OCI-LY3 (cell line): ENCODE data around the gene STMN3.

Experiments used
- EZH2phosphoT487 ChIP-seq: fragments of 200-600 bp; shearing (Covaris generic); IDR thresholded peaks from 2 replicates; pipeline ENCODE4 v1.6.1; 2018; ENCODE audit warnings: antibody characterized with exemption, mixed run types, low read depth
- TF ChIP-seq, protein P1 (sequence below): fragments of 200-600, 300-600 bp; sonication (generic); IDR thresholded peaks from 2 replicates; pipeline ENCODE4 v1.5.1; 2014; ENCODE audit warnings: antibody characterized with exemption, low read length, low read depth

DNA sequence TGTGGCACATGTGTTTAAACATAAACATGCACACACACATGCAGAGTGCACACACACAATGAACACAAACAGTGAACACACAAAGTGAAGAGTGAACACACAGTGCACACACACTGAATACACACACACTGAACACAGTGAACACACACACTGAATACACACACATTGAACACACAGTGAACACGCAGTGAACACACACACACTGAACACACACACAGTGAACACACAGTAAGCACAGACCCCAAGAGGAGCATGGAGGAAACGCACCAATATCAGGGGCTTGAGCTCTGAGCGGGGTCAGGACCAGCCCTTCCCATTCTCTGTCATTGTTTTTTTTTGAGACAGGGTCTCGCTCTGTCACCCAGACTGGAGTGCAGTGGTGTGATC is 62.1 kb downstream of the STMN3 start:
- TF ChIP-seq, protein P1, sequence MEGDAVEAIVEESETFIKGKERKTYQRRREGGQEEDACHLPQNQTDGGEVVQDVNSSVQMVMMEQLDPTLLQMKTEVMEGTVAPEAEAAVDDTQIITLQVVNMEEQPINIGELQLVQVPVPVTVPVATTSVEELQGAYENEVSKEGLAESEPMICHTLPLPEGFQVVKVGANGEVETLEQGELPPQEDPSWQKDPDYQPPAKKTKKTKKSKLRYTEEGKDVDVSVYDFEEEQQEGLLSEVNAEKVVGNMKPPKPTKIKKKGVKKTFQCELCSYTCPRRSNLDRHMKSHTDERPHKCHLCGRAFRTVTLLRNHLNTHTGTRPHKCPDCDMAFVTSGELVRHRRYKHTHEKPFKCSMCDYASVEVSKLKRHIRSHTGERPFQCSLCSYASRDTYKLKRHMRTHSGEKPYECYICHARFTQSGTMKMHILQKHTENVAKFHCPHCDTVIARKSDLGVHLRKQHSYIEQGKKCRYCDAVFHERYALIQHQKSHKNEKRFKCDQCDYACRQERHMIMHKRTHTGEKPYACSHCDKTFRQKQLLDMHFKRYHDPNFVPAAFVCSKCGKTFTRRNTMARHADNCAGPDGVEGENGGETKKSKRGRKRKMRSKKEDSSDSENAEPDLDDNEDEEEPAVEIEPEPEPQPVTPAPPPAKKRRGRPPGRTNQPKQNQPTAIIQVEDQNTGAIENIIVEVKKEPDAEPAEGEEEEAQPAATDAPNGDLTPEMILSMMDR, result no peak
- no peak for TF ChIP-seq EZH2phosphoT487
